ENCODE data around the gene DDX50. TPM values are rescaled to one million over a fixed set of nuclear protein-coding genes. Genes with fewer than 3 reads are reported as not detected.
"Not testable (repeated sequence)": the region's sequence is repeated elsewhere in the genome, so short reads cannot be mapped to it uniquely, and the experiment has no call there.

DDX50 gene
- total RNA-seq: 10 to 100 TPM in 3 of 4 donors, 1 to 10 TPM in 1; 6.5 to 40.6 (median 24.6) TPM

DNA sequence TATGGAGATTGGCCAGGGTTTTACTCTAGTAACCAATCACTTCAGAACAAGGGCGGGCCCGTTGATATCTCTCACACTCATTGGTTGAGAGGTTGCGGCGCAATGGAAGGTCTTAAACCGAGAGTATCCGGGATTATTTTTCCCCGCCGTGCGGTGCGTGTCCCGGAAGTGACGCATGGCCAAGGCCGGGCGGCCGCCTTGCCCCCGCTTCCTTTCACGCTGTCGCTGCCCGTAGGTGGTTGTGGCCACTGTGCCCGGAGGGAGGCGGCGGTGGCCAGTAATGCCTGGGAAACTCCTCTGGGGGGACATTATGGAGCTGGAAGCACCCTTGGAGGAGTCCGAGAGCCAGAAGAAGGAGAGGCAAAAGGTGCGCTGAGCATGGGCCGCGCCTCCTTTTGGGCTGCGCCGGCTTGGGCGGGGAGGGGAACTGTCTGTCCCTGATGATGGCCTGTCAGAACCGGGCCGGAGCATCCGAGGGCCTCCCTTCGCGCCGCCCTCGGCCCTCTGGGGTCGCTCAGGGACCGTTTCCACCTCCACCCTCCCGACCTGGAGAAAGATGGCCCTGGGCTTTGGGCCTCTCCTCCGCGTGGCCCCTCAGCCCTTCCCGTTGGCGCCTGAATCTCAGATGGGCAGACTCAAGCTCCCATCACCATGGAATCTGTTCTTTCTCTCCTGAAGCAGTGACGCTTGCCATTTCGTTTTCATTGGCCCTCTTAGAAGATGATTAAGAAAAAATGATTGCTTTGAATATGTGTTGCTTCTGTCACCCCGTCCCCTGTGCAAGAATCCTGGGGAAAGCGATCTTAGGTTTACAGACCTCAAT, at the start of gene DDX50:
TSS of gene DDX50 (plus strand) at position 211 of the 823 bp plus-strand sequence. CDS start at position 281, 70 bp downstream.
- Histone ChIP-seq H3K4me3 (peak within 1 kb of the TSS; percentile 73 to 92 (median 82)), H3K36me3 (peaks cover 0 to 1% (median 0%) of the 10 kb centered on the region in 3 donors), H3K9me3 (no peaks in the 10 kb centered on the region), H3K27ac (peak within 1 kb of the TSS; percentile 97 to 100 (median 99)), H3K4me1 (peaks cover 5 to 38% (median 14%) of the 10 kb centered on the region in 3 donors), H3K27me3 (no peaks in the 10 kb centered on the region)
- intact Hi-C loops (cut with DNase I): no loop called here
- 0 to 1% methylated on average over 33 to 37 of the region's 47 CpGs for WGBS, 2 donors
- TF ChIP-seq, protein P1, sequence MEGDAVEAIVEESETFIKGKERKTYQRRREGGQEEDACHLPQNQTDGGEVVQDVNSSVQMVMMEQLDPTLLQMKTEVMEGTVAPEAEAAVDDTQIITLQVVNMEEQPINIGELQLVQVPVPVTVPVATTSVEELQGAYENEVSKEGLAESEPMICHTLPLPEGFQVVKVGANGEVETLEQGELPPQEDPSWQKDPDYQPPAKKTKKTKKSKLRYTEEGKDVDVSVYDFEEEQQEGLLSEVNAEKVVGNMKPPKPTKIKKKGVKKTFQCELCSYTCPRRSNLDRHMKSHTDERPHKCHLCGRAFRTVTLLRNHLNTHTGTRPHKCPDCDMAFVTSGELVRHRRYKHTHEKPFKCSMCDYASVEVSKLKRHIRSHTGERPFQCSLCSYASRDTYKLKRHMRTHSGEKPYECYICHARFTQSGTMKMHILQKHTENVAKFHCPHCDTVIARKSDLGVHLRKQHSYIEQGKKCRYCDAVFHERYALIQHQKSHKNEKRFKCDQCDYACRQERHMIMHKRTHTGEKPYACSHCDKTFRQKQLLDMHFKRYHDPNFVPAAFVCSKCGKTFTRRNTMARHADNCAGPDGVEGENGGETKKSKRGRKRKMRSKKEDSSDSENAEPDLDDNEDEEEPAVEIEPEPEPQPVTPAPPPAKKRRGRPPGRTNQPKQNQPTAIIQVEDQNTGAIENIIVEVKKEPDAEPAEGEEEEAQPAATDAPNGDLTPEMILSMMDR (IDR thresholded peaks at IDR 0.05): peak in 3 of 6 experiments; percentile 14 to 23 (median 23)
- peak in 3 of 4 donors; percentile 66 to 77 (median 67) for TF ChIP-seq POLR2A (IDR thresholded peaks at IDR 0.05)
- peak; percentile 91 for DNase-seq

- DNase-seq: no peak
- H3K27me3 ChIP-seq: no peaks in the 10 kb centered on the region
- no peak for TF ChIP-seq POLR2A (IDR thresholded peaks at IDR 0.05)
- TF ChIP-seq, protein P1 (IDR thresholded peaks at IDR 0.05): no peak
- 61 to 64% methylated on average over 6 of the region's 6 CpGs for WGBS, 2 donors
- intact Hi-C loops (cut with DNase I): no loop called here
- no peaks in the 10 kb centered on the region for H3K36me3 ChIP-seq
- H3K27ac ChIP-seq: no peak overlapping the region
- H3K4me1 ChIP-seq: no peaks in the 10 kb centered on the region
- H3K4me3 ChIP-seq: no peak overlapping the region
- H3K9me3 ChIP-seq: peaks cover 0 to 9% (median 8%) of the 10 kb centered on the region in 3 donors
These were observed 44.8 kb upstream of the DDX50 start for GRCh38 chr10:68856352-68856751.

GRCh38 chr10:68857005-68857404, 44.1 kb upstream of the DDX50 start:
- intact Hi-C loops (cut with DNase I): no loop called here
- no peak overlapping the region for H3K4me3 ChIP-seq
- WGBS, 2 donors: 44 to 67% methylated on average over 1 to 2 of the region's 2 CpGs
- H3K4me1 ChIP-seq: no peaks in the 10 kb centered on the region
- H3K27me3 ChIP-seq: no peaks in the 10 kb centered on the region
- DNase-seq: no peak
- TF ChIP-seq, protein P1 (IDR thresholded peaks at IDR 0.05): no peak
- TF ChIP-seq POLR2A (IDR thresholded peaks at IDR 0.05): no peak
- peaks cover 0 to 16% (median 14%) of the 10 kb centered on the region in 3 donors for H3K9me3 ChIP-seq
- H3K36me3 ChIP-seq: no peaks in the 10 kb centered on the region
- no peak overlapping the region for H3K27ac ChIP-seq

GRCh38 chr10:68861253-68861652, 39.9 kb upstream of the DDX50 start:
- no peaks in the 10 kb centered on the region for H3K4me1 ChIP-seq
- DNase-seq: no peak
- intact Hi-C loops (cut with DNase I): no loop called here
- H3K4me3 ChIP-seq: no peak overlapping the region
- 88 to 90% methylated on average over 3 to 5 of the region's 5 CpGs for WGBS, 2 donors
- peaks cover 0 to 19% (median 15%) of the 10 kb centered on the region in 3 donors for H3K9me3 ChIP-seq
- TF ChIP-seq, protein P1 (IDR thresholded peaks at IDR 0.05): no peak
- no peak for TF ChIP-seq POLR2A (IDR thresholded peaks at IDR 0.05)
- H3K36me3 ChIP-seq: no peaks in the 10 kb centered on the region
- no peak overlapping the region for H3K27ac ChIP-seq
- no peaks in the 10 kb centered on the region for H3K27me3 ChIP-seq

DNA sequence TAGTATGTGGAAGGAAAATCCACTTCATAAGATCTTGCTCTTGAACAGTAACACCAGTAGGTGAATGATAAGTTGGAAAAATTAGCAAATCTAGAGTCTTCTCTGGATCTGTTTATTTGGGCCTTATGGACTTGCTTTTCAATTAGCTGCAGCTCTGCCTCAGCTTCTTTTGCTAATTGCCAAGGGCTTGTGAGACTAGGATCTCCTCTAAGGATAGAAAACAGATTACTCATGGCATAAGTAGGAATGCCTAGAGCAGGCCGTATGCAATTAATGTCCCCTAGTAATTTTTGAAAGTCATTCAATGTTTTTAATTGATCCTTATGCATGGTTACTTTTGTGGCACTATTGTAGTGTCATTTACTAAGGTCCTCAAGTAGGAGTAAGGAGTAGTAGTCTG, 36.5 kb upstream of the DDX50 start:
- Histone ChIP-seq H3K4me3 (no peak overlapping the region), H3K9me3 (peaks cover 0 to 19% (median 15%) of the 10 kb centered on the region in 3 donors), H3K27me3 (no peaks in the 10 kb centered on the region), H3K36me3 (no peaks in the 10 kb centered on the region), H3K4me1 (peaks cover 0 to 6% (median 3%) of the 10 kb centered on the region in 3 donors), H3K27ac (no peak overlapping the region)
- WGBS, 2 donors: 79 to 94% methylated on average over 1 of the region's 1 CpG
- TF ChIP-seq, protein P1 (IDR thresholded peaks at IDR 0.05): no peak
- no peak for TF ChIP-seq POLR2A (IDR thresholded peaks at IDR 0.05)
- no peak for DNase-seq
- intact Hi-C loops (cut with DNase I): no loop called here

DNA sequence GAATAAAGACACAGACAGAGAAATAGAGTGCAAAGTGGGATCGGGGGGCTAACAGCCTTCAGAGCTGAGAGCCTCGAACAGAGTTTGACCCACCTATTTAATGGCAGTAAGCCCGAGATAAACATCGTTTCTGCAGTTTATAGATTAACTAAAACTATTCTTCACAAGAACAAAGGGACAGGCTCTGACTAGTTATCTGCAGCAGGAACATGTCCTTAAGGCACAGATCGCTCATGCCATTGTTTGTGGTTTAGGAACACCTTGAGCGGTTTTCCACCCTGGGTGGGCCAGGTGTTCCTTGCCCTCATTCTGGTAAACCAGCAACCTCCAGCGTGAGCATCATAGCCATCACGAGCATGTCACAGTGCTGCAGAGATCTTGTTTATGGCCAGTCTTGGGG, 32.9 kb upstream of the DDX50 start:
- intact Hi-C loops (cut with DNase I); H3K4me3 ChIP-seq; DNase-seq; H3K27ac ChIP-seq; H3K36me3 ChIP-seq; H3K27me3 ChIP-seq; H3K9me3 ChIP-seq: not testable (repeated sequence)
- WGBS, 2 donors: 64 to 76% methylated on average over 5 to 8 of the region's 8 CpGs
- peaks cover 0 to 33% (median 13%) of the 10 kb centered on the region in 3 donors for H3K4me1 ChIP-seq
